GM12878 (cell line): ENCODE data around the gene LRP4. TPM values are rescaled to one million over a fixed set of nuclear protein-coding genes. Genes with fewer than 3 reads are reported as not detected.

ENCODE experiments used
- ATF7 ChIP-seq: fragments of 450-650 bp; IDR thresholded peaks from 2 replicates; pipeline ENCODE4 v1.6.1; 2016; ENCODE audit warnings: low read depth, mild to moderate bottlenecking
- BHLHE40 ChIP-seq, 2 experiments: fragments of 450-650 bp in 1 of 2; IDR thresholded peaks; 2 replicates each; pipeline ENCODE4 v1.6.1; 2011 to 2017; ENCODE audit warnings: low read depth in 2 of 2, borderline replicate concordance in 1 of 2, improper control_type of control experiment in 1 of 2, low read length in 1 of 2, mild to moderate bottlenecking in 1 of 2
- CREB1 ChIP-seq: IDR thresholded peaks from 2 replicates; pipeline ENCODE4 v1.6.1; 2012; ENCODE audit warnings: low read depth, mild to moderate bottlenecking, inconsistent platforms
- FOXK2 ChIP-seq: fragments of 450-650 bp; IDR thresholded peaks from 2 replicates; pipeline ENCODE4 v1.6.1; 2017; ENCODE audit warnings: mild to moderate bottlenecking, moderate library complexity
- HCFC1 ChIP-seq: fragments of 150-350 bp; IDR thresholded peaks from 2 replicates; pipeline ENCODE4 v1.6.1; 2014; ENCODE audit warnings: low read length
- LARP7 ChIP-seq: fragments of 450-650 bp; IDR thresholded peaks from 2 replicates; pipeline ENCODE4 v1.6.1; 2017; ENCODE audit warnings: mild to moderate bottlenecking
- MXI1 ChIP-seq: fragments of 150-350 bp; IDR thresholded peaks from 2 replicates; pipeline ENCODE4 v1.6.1; 2011; ENCODE audit warnings: low read depth, mild to moderate bottlenecking, inconsistent platforms, low read length, improper control_type of control experiment
- NBN ChIP-seq: fragments of 450-650 bp; IDR thresholded peaks from 2 replicates; pipeline ENCODE4 v1.6.1; 2016
- PAX8 ChIP-seq: fragments of 450-650 bp; IDR thresholded peaks from 2 replicates; pipeline ENCODE4 v1.6.1; 2017; ENCODE audit warnings: mild to moderate bottlenecking, moderate library complexity
- RCOR1 ChIP-seq: conservative IDR thresholded peaks from 2 replicates; pipeline ENCODE4 v1.6.1; 2012; ENCODE audit warnings: low read depth, low read length, improper control_type of control experiment
- RUNX3 ChIP-seq: IDR thresholded peaks from 2 replicates; pipeline ENCODE4 v1.6.1; 2012; ENCODE audit warnings: low read length, inconsistent platforms
- SMARCA5 ChIP-seq: fragments of 450-650 bp; IDR thresholded peaks from 2 replicates; pipeline ENCODE4 v1.6.1; 2017; ENCODE audit warnings: mild to moderate bottlenecking
- SP1 ChIP-seq: IDR thresholded peaks from one replicate; pipeline ENCODE4 v1.6.1; 2011; ENCODE audit warnings: low read depth, low read length
- SRF ChIP-seq, 2 experiments: IDR thresholded peaks; 2 replicates each; pipeline ENCODE4 v1.6.1; 2011; ENCODE audit warnings: low read depth in 2 of 2, low read length in 2 of 2, mild to moderate bottlenecking in 1 of 2, moderate library complexity in 1 of 2
- STAT3 ChIP-seq: IDR thresholded peaks from 2 replicates; pipeline ENCODE4 v1.6.1; 2011; ENCODE audit warnings: low read depth, low read length, improper control_type of control experiment
- ZNF207 ChIP-seq: fragments of 450-650 bp; IDR thresholded peaks from 2 replicates; pipeline ENCODE4 v1.6.1; 2014; ENCODE audit warnings: antibody characterized with exemption, mild to moderate bottlenecking, borderline replicate concordance
- ZZZ3 ChIP-seq: IDR thresholded peaks from 2 replicates; pipeline ENCODE4 v1.6.1; 2011; ENCODE audit warnings: low read depth; ENCODE audit not compliant: control insufficient read depth, insufficient read length
- polyA plus RNA-seq, 11 experiments: library from polyadenylated mRNA; depleted of rRNA in 4 of 11; unstranded in 6 of 11; stranded (reverse) in 5 of 11; fragments of >200 nt; fragmentation: Nextera tagmentation in 4 of 11; fragmentation: Illumina TruSeq in 1 of 11; extraction: Ambion mirVana in 4 of 11; extraction: Trizol in 1 of 11; gene quantifications; 1 replicate in 1 of 11; 2 replicates in 10 of 11; pipeline versions ENCODE4 v1.2.1 to v1.2.3, GENCODE V29; 2011 to 2016; ENCODE audit warnings: inconsistent platforms in 2 of 11, missing spikeins in 2 of 11, low read depth in 1 of 11
- total RNA-seq, 4 experiments: library from RNA; depleted of rRNA in 3 of 4; stranded (reverse); fragments of >200 nt in 3 of 4; fragmentation: Illumina TruSeq in 1 of 4; extraction: Trizol in 1 of 4; gene quantifications; 2 replicates each; pipeline versions ENCODE4 v1.2.1 to v1.2.3, GENCODE V29; 2013 to 2021
- TF ChIP-seq, protein P1 (sequence below): fragments of 450-650 bp; IDR thresholded peaks from 2 replicates; pipeline ENCODE4 v1.6.1; 2017; ENCODE audit warnings: mild to moderate bottlenecking, moderate library complexity
- TF ChIP-seq, protein P2 (sequence below): fragments of 450-650 bp; IDR thresholded peaks from 2 replicates; pipeline ENCODE4 v1.6.1; 2017; ENCODE audit warnings: mild to moderate bottlenecking, moderate library complexity
- TF ChIP-seq, protein P3 (sequence below): fragments of 450-650 bp; conservative IDR thresholded peaks from 2 replicates; pipeline ENCODE4 v1.6.1; 2017; ENCODE audit warnings: mild to moderate bottlenecking, moderate library complexity

The LRP4 gene
- total and polyA plus RNA-seq, 10 of the 15 experiments (the other 5 are each of a cell fraction or from before 2014, with no cell fraction given): under 0.01 to 0.06 (median 0.03) TPM; not detected in 6

DNA sequence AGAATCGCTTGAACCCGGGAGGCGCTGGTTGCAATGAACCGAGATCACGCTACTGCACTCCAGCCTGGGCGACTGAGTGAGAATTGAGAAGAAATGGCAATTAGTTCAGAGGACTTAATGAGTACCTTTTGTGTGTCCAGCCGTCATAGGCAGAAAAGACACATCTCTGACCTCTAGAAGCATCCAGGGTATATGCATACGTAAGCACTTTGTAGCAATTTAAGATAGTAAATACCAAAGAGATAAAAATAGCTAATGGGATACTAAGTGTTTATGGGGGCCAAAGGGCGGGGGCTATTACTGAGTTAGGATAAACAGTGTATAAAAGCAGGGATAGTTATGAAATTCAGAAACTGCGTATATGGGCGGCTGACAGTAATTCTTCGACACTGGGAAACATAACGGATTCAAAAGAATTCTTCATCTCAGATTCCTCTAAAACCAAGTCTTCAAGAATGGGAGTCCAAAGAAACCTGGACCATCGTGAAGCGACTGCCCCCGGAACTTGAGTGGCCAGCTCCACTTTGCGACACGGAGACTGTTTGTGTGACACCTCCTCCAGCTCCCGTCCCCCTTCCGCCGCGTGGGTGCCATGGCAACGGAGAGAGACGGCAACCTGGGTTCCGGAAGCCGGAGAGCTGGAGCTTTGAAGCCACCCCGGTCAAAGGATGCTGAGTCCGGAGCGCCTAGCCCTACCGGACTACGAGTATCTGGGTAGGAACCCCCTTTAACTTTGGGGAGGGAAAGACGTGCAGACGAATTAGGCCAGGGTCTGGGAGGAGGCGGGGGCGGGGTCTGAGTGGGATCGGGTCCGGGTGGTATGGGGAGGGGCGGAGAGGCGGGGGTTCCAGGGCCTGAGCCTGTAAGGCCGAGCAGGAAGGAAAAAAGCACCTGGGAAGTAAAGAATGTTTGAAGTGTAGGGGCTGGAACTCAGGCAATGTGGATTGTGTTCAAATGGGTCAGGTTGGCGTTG lies 18.1 kb upstream of the LRP4 start, which contains the start of gene CSTPP1 (continued):
- 0 out of 4 replicates have a peak, but pooled peaks of 1 of the 2 experiments have one; percentile 22 for TF ChIP-seq BHLHE40 (IDR thresholded peaks at IDR 0.05; ENCODE audit: borderline replicate concordance in 1 of 2, low read depth in 2 of 2, low read length in 1 of 2)
- TF ChIP-seq, protein P1, sequence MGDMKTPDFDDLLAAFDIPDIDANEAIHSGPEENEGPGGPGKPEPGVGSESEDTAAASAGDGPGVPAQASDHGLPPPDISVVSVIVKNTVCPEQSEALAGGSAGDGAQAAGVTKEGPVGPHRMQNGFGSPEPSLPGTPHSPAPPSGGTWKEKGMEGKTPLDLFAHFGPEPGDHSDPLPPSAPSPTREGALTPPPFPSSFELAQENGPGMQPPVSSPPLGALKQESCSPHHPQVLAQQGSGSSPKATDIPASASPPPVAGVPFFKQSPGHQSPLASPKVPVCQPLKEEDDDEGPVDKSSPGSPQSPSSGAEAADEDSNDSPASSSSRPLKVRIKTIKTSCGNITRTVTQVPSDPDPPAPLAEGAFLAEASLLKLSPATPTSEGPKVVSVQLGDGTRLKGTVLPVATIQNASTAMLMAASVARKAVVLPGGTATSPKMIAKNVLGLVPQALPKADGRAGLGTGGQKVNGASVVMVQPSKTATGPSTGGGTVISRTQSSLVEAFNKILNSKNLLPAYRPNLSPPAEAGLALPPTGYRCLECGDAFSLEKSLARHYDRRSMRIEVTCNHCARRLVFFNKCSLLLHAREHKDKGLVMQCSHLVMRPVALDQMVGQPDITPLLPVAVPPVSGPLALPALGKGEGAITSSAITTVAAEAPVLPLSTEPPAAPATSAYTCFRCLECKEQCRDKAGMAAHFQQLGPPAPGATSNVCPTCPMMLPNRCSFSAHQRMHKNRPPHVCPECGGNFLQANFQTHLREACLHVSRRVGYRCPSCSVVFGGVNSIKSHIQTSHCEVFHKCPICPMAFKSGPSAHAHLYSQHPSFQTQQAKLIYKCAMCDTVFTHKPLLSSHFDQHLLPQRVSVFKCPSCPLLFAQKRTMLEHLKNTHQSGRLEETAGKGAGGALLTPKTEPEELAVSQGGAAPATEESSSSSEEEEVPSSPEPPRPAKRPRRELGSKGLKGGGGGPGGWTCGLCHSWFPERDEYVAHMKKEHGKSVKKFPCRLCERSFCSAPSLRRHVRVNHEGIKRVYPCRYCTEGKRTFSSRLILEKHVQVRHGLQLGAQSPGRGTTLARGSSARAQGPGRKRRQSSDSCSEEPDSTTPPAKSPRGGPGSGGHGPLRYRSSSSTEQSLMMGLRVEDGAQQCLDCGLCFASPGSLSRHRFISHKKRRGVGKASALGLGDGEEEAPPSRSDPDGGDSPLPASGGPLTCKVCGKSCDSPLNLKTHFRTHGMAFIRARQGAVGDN: 0 out of 2 replicates have a peak, but pooled peaks have one; percentile 52
- peak; percentile 91 for TF ChIP-seq MXI1
- TF ChIP-seq ZZZ3: peak; percentile 64
- no peak for TF ChIP-seq STAT3
- TF ChIP-seq SP1: peak; percentile 68
- TF ChIP-seq NBN: peak; percentile 74
- TF ChIP-seq FOXK2: 0 out of 2 replicates have a peak, but pooled peaks have one; percentile 18
- TF ChIP-seq RCOR1: 0 out of 2 replicates have a peak, but pooled peaks have one; percentile 48
- TF ChIP-seq, protein P2, sequence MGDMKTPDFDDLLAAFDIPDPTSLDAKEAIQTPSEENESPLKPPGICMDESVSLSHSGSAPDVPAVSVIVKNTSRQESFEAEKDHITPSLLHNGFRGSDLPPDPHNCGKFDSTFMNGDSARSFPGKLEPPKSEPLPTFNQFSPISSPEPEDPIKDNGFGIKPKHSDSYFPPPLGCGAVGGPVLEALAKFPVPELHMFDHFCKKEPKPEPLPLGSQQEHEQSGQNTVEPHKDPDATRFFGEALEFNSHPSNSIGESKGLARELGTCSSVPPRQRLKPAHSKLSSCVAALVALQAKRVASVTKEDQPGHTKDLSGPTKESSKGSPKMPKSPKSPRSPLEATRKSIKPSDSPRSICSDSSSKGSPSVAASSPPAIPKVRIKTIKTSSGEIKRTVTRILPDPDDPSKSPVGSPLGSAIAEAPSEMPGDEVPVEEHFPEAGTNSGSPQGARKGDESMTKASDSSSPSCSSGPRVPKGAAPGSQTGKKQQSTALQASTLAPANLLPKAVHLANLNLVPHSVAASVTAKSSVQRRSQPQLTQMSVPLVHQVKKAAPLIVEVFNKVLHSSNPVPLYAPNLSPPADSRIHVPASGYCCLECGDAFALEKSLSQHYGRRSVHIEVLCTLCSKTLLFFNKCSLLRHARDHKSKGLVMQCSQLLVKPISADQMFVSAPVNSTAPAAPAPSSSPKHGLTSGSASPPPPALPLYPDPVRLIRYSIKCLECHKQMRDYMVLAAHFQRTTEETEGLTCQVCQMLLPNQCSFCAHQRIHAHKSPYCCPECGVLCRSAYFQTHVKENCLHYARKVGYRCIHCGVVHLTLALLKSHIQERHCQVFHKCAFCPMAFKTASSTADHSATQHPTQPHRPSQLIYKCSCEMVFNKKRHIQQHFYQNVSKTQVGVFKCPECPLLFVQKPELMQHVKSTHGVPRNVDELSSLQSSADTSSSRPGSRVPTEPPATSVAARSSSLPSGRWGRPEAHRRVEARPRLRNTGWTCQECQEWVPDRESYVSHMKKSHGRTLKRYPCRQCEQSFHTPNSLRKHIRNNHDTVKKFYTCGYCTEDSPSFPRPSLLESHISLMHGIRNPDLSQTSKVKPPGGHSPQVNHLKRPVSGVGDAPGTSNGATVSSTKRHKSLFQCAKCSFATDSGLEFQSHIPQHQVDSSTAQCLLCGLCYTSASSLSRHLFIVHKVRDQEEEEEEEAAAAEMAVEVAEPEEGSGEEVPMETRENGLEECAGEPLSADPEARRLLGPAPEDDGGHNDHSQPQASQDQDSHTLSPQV: no peak
- TF ChIP-seq SMARCA5: peak; percentile 79
- peak; percentile 86 for TF ChIP-seq HCFC1
- 0 out of 2 replicates have a peak, but pooled peaks have one; percentile 28 for TF ChIP-seq ATF7
- TF ChIP-seq SRF (IDR thresholded peaks at IDR 0.05; ENCODE audit: low read depth in 2 of 2, low read length in 2 of 2): peak; percentile 14 to 85; a peak in 2 of 4 replicates
- TF ChIP-seq, protein P3, sequence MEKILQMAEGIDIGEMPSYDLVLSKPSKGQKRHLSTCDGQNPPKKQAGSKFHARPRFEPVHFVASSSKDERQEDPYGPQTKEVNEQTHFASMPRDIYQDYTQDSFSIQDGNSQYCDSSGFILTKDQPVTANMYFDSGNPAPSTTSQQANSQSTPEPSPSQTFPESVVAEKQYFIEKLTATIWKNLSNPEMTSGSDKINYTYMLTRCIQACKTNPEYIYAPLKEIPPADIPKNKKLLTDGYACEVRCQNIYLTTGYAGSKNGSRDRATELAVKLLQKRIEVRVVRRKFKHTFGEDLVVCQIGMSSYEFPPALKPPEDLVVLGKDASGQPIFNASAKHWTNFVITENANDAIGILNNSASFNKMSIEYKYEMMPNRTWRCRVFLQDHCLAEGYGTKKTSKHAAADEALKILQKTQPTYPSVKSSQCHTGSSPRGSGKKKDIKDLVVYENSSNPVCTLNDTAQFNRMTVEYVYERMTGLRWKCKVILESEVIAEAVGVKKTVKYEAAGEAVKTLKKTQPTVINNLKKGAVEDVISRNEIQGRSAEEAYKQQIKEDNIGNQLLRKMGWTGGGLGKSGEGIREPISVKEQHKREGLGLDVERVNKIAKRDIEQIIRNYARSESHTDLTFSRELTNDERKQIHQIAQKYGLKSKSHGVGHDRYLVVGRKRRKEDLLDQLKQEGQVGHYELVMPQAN: 0 out of 2 replicates have a peak, but pooled peaks have one; percentile 39
- peak; percentile 63; the same call in 1 of the 2 replicates for TF ChIP-seq PAX8
- TF ChIP-seq RUNX3: peak; percentile 40; the same call in 1 of the 2 replicates
- peak; percentile 53 for TF ChIP-seq LARP7
- TF ChIP-seq CREB1: peak; percentile 70; the same call in 1 of the 2 replicates
- peak; percentile 73; the same call in 1 of the 2 replicates for TF ChIP-seq ZNF207
